SJSA1 (cell line): ENCODE measurements around the gene FCN3. TPM values are rescaled to one million over a fixed set of nuclear protein-coding genes. Genes with fewer than 3 reads are reported as not detected.

Experiments used
- DNase-seq, 2 experiments: peaks; one replicate each; pipeline ENCODE4 v3.0.0-alpha.2; 2015 to 2020; ENCODE audit warnings: low spot score in 2 of 2, low read depth in 1 of 2
- H3K27ac ChIP-seq: fragments of 250-450 bp; sonication (Bioruptor Pico); 2 replicates; pipeline ENCODE4 v1.5.1; 2020; ENCODE audit warnings: mild to moderate bottlenecking, moderate library complexity
- H3K27me3 ChIP-seq: fragments of 250-450 bp; sonication (Bioruptor Pico); replicated peaks from 2 replicates; pipeline ENCODE4 v1.5.1; 2020; ENCODE audit warnings: mild to moderate bottlenecking, moderate library complexity
- H3K36me3 ChIP-seq: fragments of 250-450 bp; sonication (Bioruptor Pico); 2 replicates; pipeline ENCODE4 v1.5.1; 2020; ENCODE audit warnings: mild to moderate bottlenecking
- H3K4me1 ChIP-seq: fragments of 250-450 bp; sonication (Bioruptor Pico); replicated peaks from 2 replicates; pipeline ENCODE4 v1.6.1; 2021; ENCODE audit warnings: mild to moderate bottlenecking
- H3K4me3 ChIP-seq: fragments of 250-450 bp; sonication (Bioruptor Pico); 2 replicates; pipeline ENCODE4 v1.5.1; 2020; ENCODE audit warnings: mild to moderate bottlenecking
- H3K9me3 ChIP-seq: fragments of 250-450 bp; sonication (Bioruptor Pico); replicated peaks from 2 replicates; pipeline ENCODE4 v1.5.1; 2020; ENCODE audit warnings: mild to moderate bottlenecking
- total RNA-seq: library from RNA; depleted of rRNA; stranded (reverse); fragments of >200 nt; shearing (Covaris generic); gene quantifications from 2 replicates; pipeline ENCODE4 v1.2.3, GENCODE V29; 2014

FCN3 gene
- total RNA-seq, 1 experiment from 2014 or later = not detected

DNA sequence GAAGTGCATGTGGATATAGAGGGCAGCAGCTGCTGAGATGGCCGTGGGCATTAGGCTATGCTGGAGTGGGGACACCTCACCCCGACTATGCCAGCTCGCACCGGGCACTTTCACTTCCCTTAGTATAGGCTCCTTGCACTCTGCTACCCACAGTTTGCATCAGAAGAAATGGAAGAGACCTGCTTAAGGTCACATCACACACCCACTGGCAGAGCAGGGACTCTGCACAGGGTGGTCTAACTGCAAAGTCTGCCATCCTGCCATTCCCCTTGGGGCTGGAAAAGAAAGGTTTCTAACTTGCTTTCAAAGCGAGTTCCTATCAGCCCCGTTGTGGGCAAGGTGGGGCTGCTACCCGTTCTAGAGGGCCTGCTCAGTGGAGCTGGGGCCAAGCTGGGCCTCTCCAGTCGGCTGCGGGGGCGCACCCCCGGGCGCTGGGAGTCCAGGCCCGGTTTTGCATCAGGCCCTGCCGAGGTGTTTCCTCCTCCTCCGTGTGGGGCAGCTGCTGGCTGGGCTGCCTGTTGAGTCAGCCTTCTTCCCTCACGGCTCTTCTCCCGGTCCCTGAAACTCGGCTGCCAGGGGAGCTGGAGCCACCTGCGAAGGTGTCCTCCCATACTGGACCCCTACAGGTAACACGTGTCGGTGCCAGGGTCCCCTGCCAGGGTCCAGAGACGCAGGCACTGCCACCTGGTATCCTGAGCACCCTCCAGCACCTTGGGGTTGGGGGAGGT, 32.9 kb downstream of the FCN3 start, which contains the start of gene SYTL1:
SYTL1 (plus strand) TSS at position 498 of the 728 bp plus-strand sequence. CDS start 3,313 bp downstream, outside the sequence.
- no peak within 1 kb of the TSS for H3K4me3 ChIP-seq

DNA sequence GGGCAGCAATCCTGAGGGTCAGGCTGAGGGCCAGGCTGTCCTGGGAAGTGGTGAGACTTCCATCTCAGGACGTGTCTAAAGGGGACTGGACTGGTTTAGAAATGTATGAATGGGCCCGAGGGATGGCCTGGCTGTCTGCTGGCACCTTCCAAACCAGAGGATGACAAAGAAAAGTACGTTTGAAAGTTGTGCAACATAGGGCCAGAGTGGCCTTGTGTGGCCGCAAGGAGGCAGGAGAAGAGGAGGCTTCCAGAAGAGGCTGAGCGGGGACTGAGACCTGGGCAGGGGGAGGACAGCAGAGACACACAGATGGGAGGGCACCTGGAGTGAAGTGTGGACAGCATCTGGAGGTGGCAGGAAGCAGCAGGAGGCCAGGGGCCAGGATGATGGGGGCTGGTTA, 35.4 kb downstream of the FCN3 start:
- no peak for DNase-seq
- Histone ChIP-seq H3K27ac (no peak overlapping the region), H3K27me3 (no peaks in the 10 kb centered on the region), H3K36me3 (peaks cover 28% of the 10 kb centered on the region), H3K4me1 (peaks cover 19% of the 10 kb centered on the region), H3K4me3 (no peak overlapping the region), H3K9me3 (no peaks in the 10 kb centered on the region)

More for the DNA sequence above, 32.9 kb downstream of the FCN3 start, which contains the start of gene SYTL1:
- DNase-seq = peak in 1 of 2 experiments; percentile 31
- no peak within 1 kb of the TSS for H3K27ac ChIP-seq
- H3K36me3 ChIP-seq = peaks cover 8% of the 10 kb centered on the region
- no peaks in the 10 kb centered on the region for H3K27me3 ChIP-seq
- no peaks in the 10 kb centered on the region for H3K9me3 ChIP-seq
- peaks cover 19% of the 10 kb centered on the region for H3K4me1 ChIP-seq

DNA sequence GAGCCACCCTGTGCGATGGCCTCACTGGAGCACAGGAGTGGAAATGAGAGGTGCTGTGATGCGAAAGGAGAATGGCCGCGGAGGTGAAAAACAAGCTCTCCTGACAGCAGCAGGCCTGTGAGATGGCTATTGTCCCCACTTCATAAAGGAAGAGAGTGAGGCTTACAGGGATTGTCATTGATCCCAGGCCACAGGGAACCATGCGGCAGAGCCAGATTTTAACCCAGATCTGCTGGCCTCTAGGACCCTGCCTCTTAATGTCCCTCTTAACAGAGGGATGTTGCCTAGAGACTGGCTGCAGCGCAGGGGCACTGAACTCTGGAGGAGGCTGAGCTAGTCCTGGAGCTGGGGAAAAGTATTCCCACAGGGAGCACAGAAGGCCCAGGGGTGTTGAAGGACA, 35.9 kb downstream of the FCN3 start:
- H3K4me3 ChIP-seq = no peak overlapping the region

DNA sequence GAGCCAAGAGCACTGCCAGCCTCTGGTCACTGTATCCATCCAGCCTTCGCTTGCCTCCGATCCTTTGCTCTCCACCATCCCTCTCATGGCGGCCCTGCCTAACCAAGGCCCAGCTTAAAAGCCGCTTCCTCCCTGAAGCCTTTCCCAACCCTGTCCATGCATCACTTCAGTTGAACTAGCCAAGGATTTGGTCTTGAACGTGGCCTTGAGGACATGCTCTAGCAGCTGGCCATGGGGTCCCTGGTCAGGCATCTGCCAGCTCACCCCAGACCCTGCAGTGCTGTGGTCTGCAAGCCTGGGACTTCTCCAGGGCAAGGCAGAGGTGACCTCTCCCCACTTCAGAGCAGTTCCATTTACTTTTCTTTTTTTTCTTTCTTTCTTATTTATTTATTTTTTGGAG, 37.9 kb downstream of the FCN3 start:
- H3K4me1 ChIP-seq = peaks cover 13% of the 10 kb centered on the region

More for the DNA sequence above, 35.9 kb downstream of the FCN3 start:
- Histone ChIP-seq H3K36me3 (peaks cover 33% of the 10 kb centered on the region), H3K9me3 (no peaks in the 10 kb centered on the region), H3K27ac (no peak overlapping the region), H3K4me1 (peaks cover 19% of the 10 kb centered on the region), H3K27me3 (no peaks in the 10 kb centered on the region)
- DNase-seq = no peak

DNA sequence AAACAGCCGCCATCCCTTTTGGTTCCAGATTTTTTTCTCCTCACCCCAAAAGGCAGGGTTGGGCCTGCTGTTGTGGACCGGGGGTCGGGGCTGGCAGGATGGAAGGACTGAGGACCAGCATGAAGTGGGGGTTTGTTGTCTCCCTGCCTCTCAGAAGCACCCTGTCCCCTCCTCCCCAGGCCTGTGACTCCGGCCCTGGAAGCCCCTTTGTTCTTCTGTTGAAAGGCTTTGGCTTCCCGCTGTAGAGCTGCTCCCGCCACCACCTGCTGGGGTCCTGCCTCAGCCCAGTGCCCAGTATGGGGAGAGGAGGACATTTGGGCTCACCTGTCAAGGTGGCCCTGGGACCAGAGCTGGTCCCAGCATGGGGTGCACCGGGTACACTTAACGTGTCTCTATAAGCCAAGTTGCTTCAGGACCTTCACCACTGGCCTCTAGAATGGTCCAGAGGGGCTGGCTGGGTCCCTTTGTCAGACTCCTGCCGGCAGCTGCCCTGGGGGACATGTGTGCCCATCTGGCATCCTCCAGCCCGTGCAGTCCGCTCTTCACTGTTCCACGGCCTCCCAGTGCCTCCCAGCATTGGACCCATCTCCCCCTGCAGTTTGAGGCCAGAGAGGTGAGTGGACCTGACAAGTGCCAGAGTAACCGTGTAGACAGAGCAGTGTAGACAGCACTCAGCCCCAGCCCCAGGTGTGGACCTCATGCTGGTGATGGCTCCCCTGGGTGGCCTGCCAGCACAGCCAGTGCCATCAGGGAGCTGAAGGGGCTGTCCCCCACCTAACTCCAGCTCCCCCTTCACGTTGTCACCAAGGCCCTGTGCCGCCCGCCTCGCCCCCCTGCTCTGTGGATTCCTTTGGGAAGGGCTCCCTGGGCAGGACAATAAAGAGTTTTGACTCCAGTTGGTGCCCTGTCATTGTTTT, 38.9 kb downstream of the FCN3 start:
- H3K9me3 ChIP-seq = no peaks in the 10 kb centered on the region
- peaks cover 3% of the 10 kb centered on the region for H3K4me1 ChIP-seq
- H3K36me3 ChIP-seq = peaks cover 61% of the 10 kb centered on the region
- H3K27ac ChIP-seq = no peak overlapping the region
- no peak overlapping the region for H3K4me3 ChIP-seq
- peak in 1 of 2 experiments; percentile 40 for DNase-seq
- H3K27me3 ChIP-seq = no peaks in the 10 kb centered on the region

More for the DNA sequence above, 37.9 kb downstream of the FCN3 start:
- no peak for DNase-seq
- peaks cover 52% of the 10 kb centered on the region for H3K36me3 ChIP-seq
- no peak overlapping the region for H3K4me3 ChIP-seq
- H3K27ac ChIP-seq = no peak overlapping the region
- no peaks in the 10 kb centered on the region for H3K27me3 ChIP-seq
- H3K9me3 ChIP-seq = no peaks in the 10 kb centered on the region

DNA sequence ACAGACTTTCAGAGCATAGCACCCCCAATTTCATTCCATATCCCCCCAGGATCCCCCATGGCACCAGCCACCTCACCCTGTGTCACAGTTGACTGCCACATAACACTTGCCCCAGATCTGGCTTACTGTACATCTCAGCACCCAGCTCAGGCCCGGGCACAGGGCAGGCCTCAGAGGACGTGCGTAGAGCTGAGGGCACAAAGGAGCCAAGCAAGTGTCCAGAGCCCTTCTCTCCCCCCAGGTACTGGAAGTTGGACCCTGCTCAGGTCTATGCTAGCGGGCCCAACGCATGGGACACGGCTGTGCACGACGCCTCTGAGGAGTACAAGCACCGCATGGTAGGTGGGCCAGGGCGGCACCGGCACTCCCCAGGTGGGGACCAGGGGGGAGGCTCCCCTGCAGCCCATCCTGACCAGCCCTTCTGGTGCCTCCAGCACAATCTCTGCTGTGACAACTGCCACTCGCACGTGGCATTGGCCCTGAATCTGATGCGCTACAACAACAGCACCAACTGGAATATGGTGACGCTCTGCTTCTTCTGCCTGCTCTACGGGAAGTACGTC, 40.8 kb downstream of the FCN3 start:
- no peaks in the 10 kb centered on the region for H3K4me1 ChIP-seq
- no peaks in the 10 kb centered on the region for H3K9me3 ChIP-seq
- no peak overlapping the region for H3K27ac ChIP-seq
- H3K27me3 ChIP-seq = no peaks in the 10 kb centered on the region
- peak in 1 of 2 experiments; percentile 41 for DNase-seq
- H3K4me3 ChIP-seq = no peak overlapping the region
- peaks cover 74% of the 10 kb centered on the region for H3K36me3 ChIP-seq

DNA sequence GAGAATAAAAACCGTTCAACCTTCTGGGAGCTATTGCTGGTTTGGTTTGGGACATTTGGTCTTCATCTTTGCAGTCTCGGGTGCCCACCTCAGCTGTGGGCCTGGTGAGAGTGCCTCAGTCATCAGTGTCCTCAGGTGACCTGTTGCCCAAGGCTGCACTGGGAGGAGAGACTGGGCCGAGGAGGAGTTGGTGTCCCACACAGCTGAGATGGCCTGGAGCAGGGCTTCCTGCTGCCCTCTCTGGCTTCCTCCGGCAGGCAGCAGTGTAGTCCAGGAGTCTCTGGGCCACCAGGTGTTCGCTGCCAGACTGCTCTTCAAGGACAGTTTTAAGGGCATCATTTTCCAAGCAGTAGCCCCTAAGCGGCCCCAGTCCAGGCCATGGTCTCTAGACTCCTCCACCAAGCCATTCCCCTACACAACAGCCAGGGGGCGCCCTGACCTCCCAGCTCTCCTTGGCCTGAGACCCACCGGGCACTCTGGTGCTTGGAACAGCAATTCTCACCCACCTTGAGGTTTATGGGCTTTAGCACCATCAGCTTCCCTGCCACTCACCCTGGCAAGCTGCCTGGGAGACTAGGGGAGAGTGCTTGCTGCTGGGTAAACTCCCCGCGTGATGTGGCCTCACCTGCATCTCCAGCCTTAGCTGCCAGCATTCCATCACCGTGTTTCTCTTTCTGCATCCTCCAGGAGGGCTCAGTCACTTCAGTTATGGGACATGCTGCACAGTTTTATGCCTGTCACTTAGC, 41.9 kb downstream of the FCN3 start:
- peak in 1 of 2 experiments; percentile 55 for DNase-seq

DNA sequence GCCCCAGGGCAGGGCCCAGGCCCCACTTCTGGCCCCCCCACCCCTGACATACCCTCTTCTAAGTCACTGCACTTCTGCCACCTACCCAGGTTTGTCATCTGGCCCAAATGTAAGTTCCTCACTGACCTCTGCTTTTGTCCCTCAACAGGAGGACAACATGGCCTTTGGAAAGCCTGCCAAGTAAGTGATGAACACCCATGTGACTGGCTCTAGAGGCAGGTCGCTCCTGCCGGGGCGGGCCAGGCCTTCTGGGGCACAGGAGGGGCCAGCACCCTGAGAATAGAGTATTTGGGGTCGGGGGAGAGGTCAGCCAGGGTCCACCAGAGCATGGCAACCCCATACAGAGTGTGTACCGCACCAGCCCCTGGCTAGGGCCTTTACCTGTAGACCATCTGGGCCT, 42.7 kb downstream of the FCN3 start:
- H3K27me3 ChIP-seq = no peaks in the 10 kb centered on the region
- H3K4me1 ChIP-seq = no peaks in the 10 kb centered on the region
- no peaks in the 10 kb centered on the region for H3K9me3 ChIP-seq
- no peak overlapping the region for H3K27ac ChIP-seq
- H3K36me3 ChIP-seq = peaks cover 85% of the 10 kb centered on the region
- DNase-seq = peak in 1 of 2 experiments; percentile 34
- H3K4me3 ChIP-seq = no peak overlapping the region

More for the DNA sequence above, 41.9 kb downstream of the FCN3 start:
- no peaks in the 10 kb centered on the region for H3K9me3 ChIP-seq
- no peaks in the 10 kb centered on the region for H3K4me1 ChIP-seq
- no peak overlapping the region for H3K27ac ChIP-seq
- H3K4me3 ChIP-seq = no peak overlapping the region
- peaks cover 79% of the 10 kb centered on the region for H3K36me3 ChIP-seq
- H3K27me3 ChIP-seq = no peaks in the 10 kb centered on the region

DNA sequence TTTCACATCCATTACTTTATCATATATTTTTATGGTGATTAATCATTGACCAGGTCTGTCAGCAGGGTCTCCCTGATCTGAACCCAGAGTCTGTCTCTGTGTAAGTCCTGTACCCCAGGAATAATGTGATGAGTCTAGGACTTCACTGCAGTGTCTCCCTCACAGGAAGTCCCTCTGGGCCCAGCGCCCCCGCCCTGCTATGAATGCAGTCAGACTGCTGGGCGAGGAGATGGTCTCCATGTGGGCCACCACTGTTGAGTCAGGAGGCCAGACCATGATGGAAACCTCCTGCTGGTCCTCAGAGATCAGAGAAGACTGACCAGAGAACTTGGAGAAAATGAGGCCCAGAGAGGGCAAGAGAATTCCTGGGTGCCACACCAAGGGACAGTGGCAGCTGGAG, 43.2 kb downstream of the FCN3 start:
- no peaks in the 10 kb centered on the region for H3K27me3 ChIP-seq
- no peak overlapping the region for H3K27ac ChIP-seq
- no peaks in the 10 kb centered on the region for H3K9me3 ChIP-seq
- peak in 1 of 2 experiments; percentile 40 for DNase-seq
- H3K4me1 ChIP-seq = no peaks in the 10 kb centered on the region
- no peak overlapping the region for H3K4me3 ChIP-seq
- peaks cover 90% of the 10 kb centered on the region for H3K36me3 ChIP-seq

DNA sequence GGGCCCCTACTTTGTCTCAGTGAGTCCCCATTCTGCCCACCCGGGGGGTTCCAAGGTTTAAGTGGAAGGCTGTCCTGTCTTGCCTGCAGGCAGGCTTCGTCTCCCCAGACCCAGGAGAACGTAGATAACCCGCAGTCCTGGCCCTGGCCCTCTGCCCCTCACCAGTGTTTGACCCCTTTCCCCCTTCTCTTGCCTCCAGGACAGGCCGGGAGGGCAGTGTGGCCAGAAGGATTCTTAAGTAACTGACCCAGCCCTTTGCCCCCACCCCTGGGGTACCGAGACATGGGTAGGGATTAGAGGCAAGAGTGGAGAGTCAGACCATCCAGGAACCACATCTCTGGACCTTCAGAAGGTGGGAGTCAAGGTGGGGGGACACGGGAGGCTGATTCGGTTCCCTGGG, 43.8 kb downstream of the FCN3 start:
- H3K36me3 ChIP-seq = peaks cover 92% of the 10 kb centered on the region
- H3K27ac ChIP-seq = no peak overlapping the region
- no peaks in the 10 kb centered on the region for H3K4me1 ChIP-seq
- no peaks in the 10 kb centered on the region for H3K27me3 ChIP-seq
- peak in 1 of 2 experiments; percentile 32 for DNase-seq
- H3K4me3 ChIP-seq = no peak overlapping the region
- no peaks in the 10 kb centered on the region for H3K9me3 ChIP-seq

DNA sequence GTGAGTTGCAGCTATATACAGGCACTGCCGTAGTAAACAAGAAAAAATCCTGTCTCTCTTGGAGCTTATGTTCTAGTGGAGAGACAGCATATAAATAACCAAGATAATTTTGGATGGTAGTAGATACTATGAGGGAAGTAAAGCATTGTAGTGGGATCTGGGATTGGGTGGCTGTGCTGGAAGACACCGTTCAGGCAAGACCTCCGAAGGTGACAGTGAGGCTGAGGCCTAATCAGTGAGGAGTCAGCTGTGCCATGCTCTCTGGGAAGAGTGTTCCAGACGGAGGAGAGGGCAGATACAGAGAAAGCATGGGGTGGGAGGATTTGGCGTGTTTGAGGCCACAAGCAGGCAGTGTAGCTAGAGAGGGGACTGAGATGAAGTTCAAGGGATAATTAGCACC, 46.7 kb downstream of the FCN3 start:
- peaks cover 8% of the 10 kb centered on the region for H3K4me1 ChIP-seq
- no peaks in the 10 kb centered on the region for H3K27me3 ChIP-seq
- H3K36me3 ChIP-seq = peaks cover 78% of the 10 kb centered on the region
- H3K27ac ChIP-seq = no peak overlapping the region
- no peaks in the 10 kb centered on the region for H3K9me3 ChIP-seq
- no peak overlapping the region for H3K4me3 ChIP-seq
- DNase-seq = no peak

DNA sequence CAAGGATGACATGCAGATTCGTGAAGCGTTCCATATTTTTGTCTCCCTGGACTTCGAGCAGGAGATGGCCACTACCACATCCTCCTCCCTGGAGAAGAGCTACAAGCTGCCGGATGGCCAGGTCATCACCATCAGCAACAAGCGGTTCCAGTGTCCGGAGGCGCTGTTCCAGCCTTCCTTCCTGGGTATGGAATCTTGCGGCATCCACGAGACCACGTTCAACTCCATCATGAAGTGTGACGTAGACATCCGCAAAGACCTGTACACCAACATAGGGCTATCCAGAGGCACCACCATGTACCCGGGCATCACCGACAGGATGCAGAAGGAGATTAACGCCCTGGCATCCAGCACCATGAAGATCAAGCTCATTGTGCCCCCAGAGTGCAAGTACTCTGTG, 49.3 kb downstream of the FCN3 start:
- DNase-seq = no peak
- peaks cover 13% of the 10 kb centered on the region for H3K4me1 ChIP-seq
- H3K4me3 ChIP-seq = no peak overlapping the region
- peaks cover 57% of the 10 kb centered on the region for H3K36me3 ChIP-seq
- no peaks in the 10 kb centered on the region for H3K27me3 ChIP-seq
- no peak overlapping the region for H3K27ac ChIP-seq
- H3K9me3 ChIP-seq = no peaks in the 10 kb centered on the region

DNA sequence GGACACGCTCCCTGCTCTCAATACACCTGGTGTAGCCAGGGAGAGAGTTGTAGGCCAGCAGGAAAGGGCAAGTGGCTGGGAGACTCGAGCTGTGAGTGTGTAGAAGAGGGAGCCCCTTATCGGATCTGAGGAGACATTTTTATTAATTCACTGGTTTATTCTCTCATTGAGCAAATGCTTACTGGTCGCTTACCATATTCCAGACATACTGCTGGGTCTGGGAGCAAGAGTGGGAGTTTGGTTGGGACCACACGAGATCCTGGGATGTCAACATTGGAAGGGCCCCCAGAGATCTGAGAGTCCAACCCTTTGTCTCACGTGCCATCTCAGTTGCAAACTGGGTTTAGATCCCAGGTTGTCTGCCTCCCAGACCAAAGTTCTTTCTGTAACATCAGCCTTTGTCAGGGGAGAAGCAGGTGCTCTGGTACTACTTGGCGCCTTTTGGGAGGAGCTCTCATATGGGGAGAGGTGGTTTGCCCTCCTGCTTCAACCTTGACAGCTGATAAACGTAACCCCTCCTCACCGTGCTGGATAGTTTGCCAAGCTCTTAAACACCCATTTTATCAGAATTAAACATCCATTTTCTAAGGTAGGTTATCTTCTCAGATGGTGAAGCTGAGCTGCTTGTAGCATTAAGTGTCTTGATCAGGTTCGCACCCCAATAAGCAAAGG, 51.9 kb downstream of the FCN3 start:
- no peak for DNase-seq
- Histone ChIP-seq H3K27ac (peak overlapping the region; percentile 71), H3K27me3 (no peaks in the 10 kb centered on the region), H3K36me3 (peaks cover 35% of the 10 kb centered on the region), H3K9me3 (no peaks in the 10 kb centered on the region), H3K4me3 (peak overlapping the region; percentile 68), H3K4me1 (peaks cover 13% of the 10 kb centered on the region)
